Measurements from ENCODE around the gene EXOSC1. TPM values are rescaled to one million over a fixed set of nuclear protein-coding genes. Genes with fewer than 3 reads are reported as not detected.
A peak's percentile ranks its signal among the peaks of the same experiment; 100 is the strongest.
"Not testable (repeated sequence)": the region's sequence is repeated elsewhere in the genome, so short reads cannot be mapped to it uniquely, and the experiment has no call there.

Gene EXOSC1
- total RNA-seq: 10 to 100 TPM; 41.3 to 58.0 TPM

GRCh38 chr10:97445722-97446639, at the start of gene EXOSC1, which contains the start of gene ZDHHC16:
Gene EXOSC1 (minus strand): TSS chr10:97446006. CDS start chr10:97445985, 21 bp downstream.
Gene ZDHHC16 (plus strand): TSS chr10:97446175. CDS start chr10:97451676, 5,501 bp downstream.
- DNase-seq (ENCODE audit: low spot score in 2 of 2) (peak; percentile 87 to 94), ATAC-seq (peak; percentile 93 to 95)
- Mint-ChIP-seq H3K27ac (peak within 1 kb of the TSS; percentile 91 to 96), H3K36me3 (peaks cover 29 to 35% of the 10 kb centered on the region in 2 donors), H3K9me3 (no peaks in the 10 kb centered on the region)

- peaks cover 8 to 10% of the 10 kb centered on the region in 2 donors for H3K36me3 Mint-ChIP-seq
- H3K27ac Mint-ChIP-seq: peak overlapping the region in 1 of 2 donors; percentile 91
- H3K9me3 Mint-ChIP-seq: no peaks in the 10 kb centered on the region
- ATAC-seq (no peak), DNase-seq (ENCODE audit: low spot score in 2 of 2) (no peak)
Measured at GRCh38 chr10:97494863-97495506, 49.2 kb upstream of the EXOSC1 start.

GRCh38 chr10:97494151-97494550, 48.3 kb upstream of the EXOSC1 start:
- DNase-seq (ENCODE audit: low spot score in 2 of 2) (no peak), ATAC-seq (no peak)
- peaks cover 8 to 10% of the 10 kb centered on the region in 2 donors for H3K36me3 Mint-ChIP-seq
- H3K9me3 Mint-ChIP-seq: no peaks in the 10 kb centered on the region
- no peak overlapping the region for H3K27ac Mint-ChIP-seq

DNA sequence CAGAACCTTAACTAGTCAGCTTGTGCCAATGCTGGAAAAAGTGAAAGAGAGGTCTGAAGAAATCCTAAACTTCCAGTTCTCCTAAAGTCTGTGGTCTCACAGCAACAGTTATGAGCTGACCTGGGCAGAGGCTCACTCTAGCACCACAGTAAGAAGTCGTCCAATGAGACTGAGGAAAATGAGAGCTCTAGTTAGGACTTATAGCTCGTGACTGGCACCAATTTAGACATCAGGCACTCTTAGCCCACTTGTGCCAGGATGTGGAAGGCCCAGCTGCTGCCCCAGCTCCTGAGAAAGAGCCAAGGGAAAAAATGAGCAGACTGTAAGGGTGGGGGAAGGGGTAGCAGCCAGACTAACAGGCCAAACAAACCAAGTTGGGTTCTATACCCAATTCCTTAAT, 44.8 kb upstream of the EXOSC1 start:
- ATAC-seq: no peak
- H3K36me3 Mint-ChIP-seq: no peaks in the 10 kb centered on the region
- H3K9me3 Mint-ChIP-seq: no peaks in the 10 kb centered on the region
- peak overlapping the region; percentile 77 to 84 for H3K27ac Mint-ChIP-seq
- no peak for DNase-seq (ENCODE audit: low spot score in 2 of 2)

DNA sequence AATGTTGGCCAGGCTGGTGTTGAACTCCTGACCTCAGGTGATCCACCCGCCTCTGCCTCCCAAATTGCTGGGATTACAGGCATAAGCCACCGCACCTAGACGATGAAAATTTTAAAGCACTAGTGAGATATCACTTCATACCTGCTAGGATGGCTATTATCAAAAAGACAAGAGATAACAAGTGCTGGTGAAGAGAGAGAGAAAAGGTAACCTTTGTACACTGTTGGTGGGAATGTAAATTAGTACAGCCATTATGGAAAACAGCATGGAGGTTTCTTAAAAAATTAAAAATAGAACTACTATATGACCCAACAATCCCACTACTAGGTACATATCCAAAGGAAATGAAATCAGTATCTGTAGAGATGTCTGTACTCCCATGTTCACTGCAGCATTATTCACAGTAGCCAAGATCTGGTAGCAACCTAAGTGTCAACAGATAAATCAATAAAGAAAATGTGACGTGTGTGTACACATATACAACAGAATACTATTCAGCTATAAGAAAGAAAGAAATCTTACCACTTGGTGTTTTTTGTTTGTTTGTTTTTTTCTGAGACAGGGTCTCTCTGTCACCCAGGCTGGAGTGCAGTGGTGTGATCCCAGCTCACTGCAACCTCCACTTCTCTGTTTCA, 40.0 kb upstream of the EXOSC1 start:
- Mint-ChIP-seq H3K9me3 (no peaks in the 10 kb centered on the region), H3K36me3 (no peaks in the 10 kb centered on the region), H3K27ac (peak overlapping the region in 1 of 2 donors; percentile 55)
- ATAC-seq: no peak
- DNase-seq (ENCODE audit: low spot score in 2 of 2): no peak

- ATAC-seq (no peak), DNase-seq (ENCODE audit: low spot score in 2 of 2) (no peak)
- H3K9me3 Mint-ChIP-seq: no peaks in the 10 kb centered on the region
- no peak overlapping the region for H3K27ac Mint-ChIP-seq
- peaks cover 6% of the 10 kb centered on the region in 2 donors for H3K36me3 Mint-ChIP-seq
Measured at GRCh38 chr10:97483921-97484320, 38.1 kb upstream of the EXOSC1 start.

GRCh38 chr10:97483506-97483905, 37.7 kb upstream of the EXOSC1 start:
- Mint-ChIP-seq H3K36me3 (peaks cover 6% of the 10 kb centered on the region in 2 donors), H3K9me3 (no peaks in the 10 kb centered on the region), H3K27ac (no peak overlapping the region)
- no peak for DNase-seq (ENCODE audit: low spot score in 2 of 2)
- ATAC-seq: no peak

GRCh38 chr10:97482381-97482780, 36.6 kb upstream of the EXOSC1 start:
- Mint-ChIP-seq H3K36me3 (peaks cover 6 to 8% of the 10 kb centered on the region in 2 donors), H3K9me3 (no peaks in the 10 kb centered on the region), H3K27ac (no peak overlapping the region)
- ATAC-seq (no peak), DNase-seq (ENCODE audit: low spot score in 2 of 2) (no peak)

GRCh38 chr10:97481071-97481470, 35.3 kb upstream of the EXOSC1 start:
- Mint-ChIP-seq H3K27ac (peak overlapping the region in 1 of 2 donors; percentile 11), H3K9me3 (no peaks in the 10 kb centered on the region), H3K36me3 (peaks cover 6 to 19% of the 10 kb centered on the region in 2 donors)
- DNase-seq (ENCODE audit: low spot score in 2 of 2) (no peak), ATAC-seq (no peak)

GRCh38 chr10:97479939-97480338, 34.1 kb upstream of the EXOSC1 start:
- ATAC-seq (no peak), DNase-seq (ENCODE audit: low spot score in 2 of 2) (no peak)
- peaks cover 6 to 29% of the 10 kb centered on the region in 2 donors for H3K36me3 Mint-ChIP-seq
- H3K27ac Mint-ChIP-seq: peak overlapping the region in 1 of 2 donors; percentile 86
- H3K9me3 Mint-ChIP-seq: no peaks in the 10 kb centered on the region

DNA sequence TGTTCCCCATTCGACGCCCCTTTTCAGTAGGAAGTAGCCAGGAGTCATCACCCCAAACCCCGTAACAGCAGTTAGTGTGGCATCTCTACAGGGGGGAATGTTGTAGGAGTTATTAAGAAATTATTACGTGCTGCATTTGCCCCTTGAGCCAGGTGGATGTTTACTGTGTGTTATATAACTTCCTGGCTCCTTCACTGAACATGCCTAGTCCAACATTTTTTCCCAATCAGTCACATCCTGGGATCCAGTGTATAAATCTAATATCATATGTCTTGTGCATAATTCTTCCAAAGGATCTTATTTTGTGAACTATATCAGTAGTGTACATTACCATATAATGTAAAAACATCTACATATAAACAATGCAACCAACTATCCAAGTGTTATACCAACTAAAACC, 33.6 kb upstream of the EXOSC1 start:
- Mint-ChIP-seq H3K36me3 (peaks cover 6 to 32% of the 10 kb centered on the region in 2 donors), H3K27ac (peak overlapping the region in 1 of 2 donors; percentile 36)
- DNase-seq (ENCODE audit: low spot score in 2 of 2); ATAC-seq; H3K9me3 Mint-ChIP-seq: not testable (repeated sequence)

DNA sequence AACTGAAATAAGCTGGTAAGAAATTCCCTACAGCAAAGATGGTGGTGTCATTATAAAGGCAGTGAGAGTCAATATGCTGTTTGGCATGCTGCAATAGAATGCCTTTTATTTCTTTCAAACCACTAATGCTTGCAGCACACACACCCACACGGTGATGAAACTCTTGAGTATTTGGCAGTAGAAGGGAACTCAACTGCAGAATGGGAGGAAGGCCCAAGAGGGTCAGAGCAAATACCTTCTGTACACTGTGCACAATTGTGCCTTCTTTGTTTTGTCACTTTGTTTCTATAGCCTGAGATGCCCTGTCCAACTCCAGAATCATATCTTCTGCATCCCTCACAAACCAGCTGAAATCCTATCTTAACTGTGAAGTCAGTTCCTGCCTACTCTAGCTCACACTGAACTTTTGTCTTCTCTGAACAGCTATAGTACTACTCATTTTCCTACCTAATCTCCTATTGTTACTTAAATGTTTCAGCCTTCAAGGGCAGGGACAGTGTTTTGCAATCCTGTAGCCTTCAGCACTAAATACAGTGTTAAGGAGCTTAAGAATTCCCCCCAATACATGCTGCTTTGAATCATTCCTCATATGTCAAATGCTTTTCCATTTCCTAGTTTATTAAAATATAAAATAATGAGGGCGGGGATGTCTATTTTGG, 30.3 kb upstream of the EXOSC1 start:
- DNase-seq (ENCODE audit: low spot score in 2 of 2) (no peak), ATAC-seq (no peak)
- H3K36me3 Mint-ChIP-seq: peaks cover 10 to 41% of the 10 kb centered on the region in 2 donors
- H3K9me3 Mint-ChIP-seq: no peaks in the 10 kb centered on the region
- H3K27ac Mint-ChIP-seq: peak overlapping the region in 1 of 2 donors; percentile 52

DNA sequence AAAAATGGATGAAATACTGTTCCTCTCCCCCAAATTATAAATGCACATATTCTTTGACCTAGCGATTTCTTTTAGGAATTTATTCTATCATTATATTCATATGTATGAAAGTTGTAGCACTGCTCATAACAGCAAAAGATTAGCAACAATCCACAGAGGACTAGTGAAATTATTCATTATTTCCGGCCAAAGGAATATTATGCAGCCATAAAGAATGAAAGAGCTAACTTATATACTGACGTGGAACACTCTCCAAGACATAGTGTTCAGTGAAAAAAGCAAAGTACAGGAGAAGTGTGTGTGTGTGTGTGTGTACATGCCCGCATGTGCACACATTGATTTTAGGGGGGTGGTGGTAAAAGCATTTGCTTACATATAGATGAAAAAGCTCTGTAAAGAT, 29.1 kb upstream of the EXOSC1 start:
- ATAC-seq (no peak), DNase-seq (ENCODE audit: low spot score in 2 of 2) (no peak)
- H3K9me3 Mint-ChIP-seq: no peaks in the 10 kb centered on the region
- H3K27ac Mint-ChIP-seq: no peak overlapping the region
- H3K36me3 Mint-ChIP-seq: peaks cover 4 to 35% of the 10 kb centered on the region in 2 donors

DNA sequence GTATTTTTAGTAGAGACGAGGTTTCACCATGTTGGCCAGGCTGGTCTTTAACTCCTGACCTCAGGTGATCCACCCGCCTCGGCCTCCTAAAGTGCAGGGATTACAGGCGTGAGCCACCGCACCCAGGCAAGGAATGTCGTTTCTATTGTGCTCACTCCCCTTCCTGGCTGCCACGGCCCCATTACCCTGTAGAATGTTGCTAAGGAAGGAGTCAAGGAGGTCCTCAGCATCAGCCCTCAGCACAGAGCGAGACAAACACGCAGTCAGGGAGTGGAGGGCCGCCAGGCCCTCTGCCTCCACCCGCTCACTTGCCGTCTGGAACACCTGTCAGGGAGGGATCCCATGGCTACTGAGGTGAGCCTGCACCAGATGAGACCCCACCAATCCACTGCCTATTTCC, 23.0 kb upstream of the EXOSC1 start:
- H3K36me3 Mint-ChIP-seq; DNase-seq (ENCODE audit: low spot score in 2 of 2); ATAC-seq; H3K9me3 Mint-ChIP-seq: not testable (repeated sequence)
- H3K27ac Mint-ChIP-seq: peak overlapping the region; percentile 60 to 81

DNA sequence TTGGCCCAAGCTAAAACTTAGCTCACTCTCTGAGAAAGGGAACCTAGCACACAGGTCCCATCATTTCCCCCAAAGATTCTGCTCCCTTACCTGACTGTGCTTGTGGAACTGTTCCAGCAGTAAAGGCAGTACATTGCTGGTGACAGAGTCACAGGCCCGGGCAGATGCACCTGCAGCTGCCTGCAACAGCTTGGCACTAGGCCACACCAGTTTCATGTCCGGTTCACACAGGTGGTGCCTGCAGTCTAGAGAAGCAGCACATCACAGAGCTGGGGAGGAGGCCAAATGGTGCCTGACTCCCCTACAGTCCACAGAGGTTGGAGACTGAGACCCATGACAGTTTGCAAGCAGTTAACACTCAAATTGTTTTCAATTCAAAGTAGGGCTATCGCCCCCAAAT, 22.4 kb upstream of the EXOSC1 start:
- DNase-seq (ENCODE audit: low spot score in 2 of 2) (no peak), ATAC-seq (no peak)
- Mint-ChIP-seq H3K36me3 (peaks cover 4 to 9% of the 10 kb centered on the region in 2 donors), H3K27ac (peak overlapping the region; percentile 29 to 60), H3K9me3 (no peaks in the 10 kb centered on the region)

DNA sequence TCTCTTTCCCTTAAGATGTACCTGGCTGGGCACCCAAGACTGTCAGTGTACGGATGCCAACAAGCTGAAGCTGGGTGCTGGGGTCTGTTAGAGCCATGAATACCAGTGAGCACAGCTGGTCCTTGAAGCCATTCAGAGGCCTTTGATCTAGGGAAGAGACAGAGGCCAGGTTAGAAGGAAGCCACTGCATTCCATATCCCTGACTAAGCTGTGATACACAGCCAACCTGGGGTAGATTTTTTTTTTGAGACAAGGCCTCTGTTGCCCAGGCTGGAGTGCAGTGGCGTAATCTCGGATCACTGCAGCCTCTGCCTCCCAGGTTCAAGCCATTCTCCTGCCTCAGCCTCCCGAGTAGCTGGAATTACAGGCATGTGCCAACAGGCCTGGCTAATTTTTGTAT, 20.9 kb upstream of the EXOSC1 start:
- DNase-seq (ENCODE audit: low spot score in 2 of 2) (no peak), ATAC-seq (no peak)
- Mint-ChIP-seq H3K9me3 (no peaks in the 10 kb centered on the region), H3K27ac (peak overlapping the region; percentile 47 to 60), H3K36me3 (peaks cover 4 to 14% of the 10 kb centered on the region in 2 donors)

Data from activated naive CD4-positive, alpha-beta T cell treated with anti-CD3 and anti-CD28 coated beads, Interleukin-2, amount 50 U/mL, for 72 hours (primary cell).